MM.1S (cell line): ENCODE results near the gene SRRM1.

Source experiments
- EZH2 ChIP-seq: fragments of 300-600 bp; sonication (generic); optimal IDR thresholded peaks from 2 replicates; pipeline ENCODE3; 2017; ENCODE audit warnings: low read depth, mild to moderate bottlenecking, antibody characterized with exemption, low read length, mixed read lengths
- EZH2phosphoT487 ChIP-seq: fragments of 300-600 bp; sonication (generic); IDR thresholded peaks from 2 replicates; pipeline ENCODE4 v1.6.1; 2018; ENCODE audit warnings: antibody characterized with exemption, low read length
- TF ChIP-seq, protein P1 (sequence below): fragments of 300-600 bp; sonication (generic); IDR thresholded peaks from 2 replicates; pipeline ENCODE4 v1.5.1; 2016; ENCODE audit warnings: antibody characterized with exemption, low read length, mixed read lengths

DNA sequence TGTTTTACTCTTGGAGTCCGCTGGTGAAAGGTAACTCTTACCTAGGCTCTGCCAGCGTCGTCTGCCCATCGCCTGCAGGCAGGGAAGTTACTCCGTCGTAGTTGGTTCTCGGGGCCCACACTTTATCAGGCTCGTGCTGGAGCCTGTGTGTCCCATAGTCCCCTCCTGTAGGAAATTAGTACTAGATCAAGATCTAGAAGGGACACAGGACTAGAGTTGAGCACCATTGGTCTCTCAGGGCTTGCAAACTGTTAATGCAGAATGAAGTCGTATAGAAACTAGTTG is 940 bp downstream of the SRRM1 start:
- TF ChIP-seq, protein P1, sequence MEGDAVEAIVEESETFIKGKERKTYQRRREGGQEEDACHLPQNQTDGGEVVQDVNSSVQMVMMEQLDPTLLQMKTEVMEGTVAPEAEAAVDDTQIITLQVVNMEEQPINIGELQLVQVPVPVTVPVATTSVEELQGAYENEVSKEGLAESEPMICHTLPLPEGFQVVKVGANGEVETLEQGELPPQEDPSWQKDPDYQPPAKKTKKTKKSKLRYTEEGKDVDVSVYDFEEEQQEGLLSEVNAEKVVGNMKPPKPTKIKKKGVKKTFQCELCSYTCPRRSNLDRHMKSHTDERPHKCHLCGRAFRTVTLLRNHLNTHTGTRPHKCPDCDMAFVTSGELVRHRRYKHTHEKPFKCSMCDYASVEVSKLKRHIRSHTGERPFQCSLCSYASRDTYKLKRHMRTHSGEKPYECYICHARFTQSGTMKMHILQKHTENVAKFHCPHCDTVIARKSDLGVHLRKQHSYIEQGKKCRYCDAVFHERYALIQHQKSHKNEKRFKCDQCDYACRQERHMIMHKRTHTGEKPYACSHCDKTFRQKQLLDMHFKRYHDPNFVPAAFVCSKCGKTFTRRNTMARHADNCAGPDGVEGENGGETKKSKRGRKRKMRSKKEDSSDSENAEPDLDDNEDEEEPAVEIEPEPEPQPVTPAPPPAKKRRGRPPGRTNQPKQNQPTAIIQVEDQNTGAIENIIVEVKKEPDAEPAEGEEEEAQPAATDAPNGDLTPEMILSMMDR = no peak
- TF ChIP-seq EZH2 = no peak
- no peak for TF ChIP-seq EZH2phosphoT487
